Measurements from ENCODE around the gene PDYN.

DNA sequence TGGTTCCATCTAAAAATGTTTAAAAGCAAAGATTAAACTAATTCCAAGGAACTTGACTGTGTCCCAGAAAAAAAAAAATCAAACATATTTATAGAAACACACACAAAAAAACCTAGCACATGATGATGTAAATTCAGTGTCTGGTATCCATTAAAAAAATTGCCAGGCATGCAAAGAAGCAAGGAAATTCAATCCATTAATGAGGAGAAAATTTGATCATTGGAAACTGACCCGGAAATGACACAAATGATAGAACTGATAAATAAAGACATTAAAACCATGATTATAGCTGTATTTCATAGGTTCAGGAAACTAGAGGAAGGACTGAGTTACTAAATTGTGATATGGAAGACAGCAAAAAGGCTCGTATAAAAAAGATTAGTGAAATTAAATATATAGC is 34.7 kb downstream of the PDYN start:
- TF ChIP-seq EP300 (IDR thresholded peaks at IDR 0.05) (no peak), POLR2A (IDR thresholded peaks at IDR 0.05) (no peak)

Measured in gastroesophageal sphincter (tissue), 2 donors.